ENCODE data around the gene MAU2.
"Not testable (repeated sequence)": the region's sequence is repeated elsewhere in the genome, so short reads cannot be mapped to it uniquely, and the experiment has no call there.

The MAU2 gene

GRCh38 chr19:19348266-19348665 is 27.6 kb downstream of the MAU2 start:
- no peak for DNase-seq (ENCODE audit: low spot score)

- DNase-seq (ENCODE audit: low spot score) = no peak
Observed at GRCh38 chr19:19349365-19349764, 28.7 kb downstream of the MAU2 start.

GRCh38 chr19:19350756-19351155 is 30.1 kb downstream of the MAU2 start:
- not testable (repeated sequence) for DNase-seq (ENCODE audit: low spot score)

- DNase-seq (ENCODE audit: low spot score) = no peak
Observed at GRCh38 chr19:19352823-19353222, 32.2 kb downstream of the MAU2 start.

DNA sequence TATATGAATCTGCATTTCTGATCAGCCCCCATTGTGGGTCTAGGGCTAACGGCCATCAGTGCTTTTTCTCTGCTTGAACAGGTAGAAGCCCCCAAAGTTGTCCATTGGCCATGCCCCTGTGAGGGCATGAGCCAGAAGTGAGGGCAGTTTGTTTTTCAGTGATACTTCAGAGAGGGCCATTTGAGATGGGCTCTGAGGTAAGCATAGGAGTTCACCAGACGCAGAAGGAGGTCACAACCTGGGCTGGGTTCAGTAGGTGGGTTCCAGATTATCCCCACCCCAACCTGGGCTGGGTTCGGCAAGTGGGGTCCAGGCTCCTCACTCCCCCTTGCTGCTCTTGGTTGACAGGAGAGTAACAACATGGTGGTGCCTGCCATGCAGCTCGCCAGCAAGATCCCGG is 33.4 kb downstream of the MAU2 start:
- no peak for DNase-seq (ENCODE audit: low spot score)

DNA sequence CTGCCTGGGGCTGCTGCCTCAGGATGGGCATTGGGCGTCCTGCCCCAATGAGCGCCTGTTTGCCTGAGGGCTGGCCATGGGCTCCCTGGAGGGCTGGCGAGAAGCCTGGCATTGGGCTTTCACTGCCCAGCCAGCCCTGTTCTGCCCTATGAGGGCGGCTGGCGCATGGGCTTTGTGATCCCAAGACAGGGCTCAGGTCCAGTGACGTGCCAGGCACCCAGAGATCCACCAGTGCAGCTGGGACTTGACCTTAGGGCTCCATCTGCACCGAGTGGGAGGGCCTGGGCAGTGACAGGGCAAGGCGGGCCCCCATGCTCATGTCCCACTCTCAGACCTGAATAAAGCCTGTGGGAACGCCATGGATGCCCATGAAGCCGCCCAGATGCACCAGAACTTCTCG is 34.3 kb downstream of the MAU2 start:
- no peak for DNase-seq (ENCODE audit: low spot score)

DNA sequence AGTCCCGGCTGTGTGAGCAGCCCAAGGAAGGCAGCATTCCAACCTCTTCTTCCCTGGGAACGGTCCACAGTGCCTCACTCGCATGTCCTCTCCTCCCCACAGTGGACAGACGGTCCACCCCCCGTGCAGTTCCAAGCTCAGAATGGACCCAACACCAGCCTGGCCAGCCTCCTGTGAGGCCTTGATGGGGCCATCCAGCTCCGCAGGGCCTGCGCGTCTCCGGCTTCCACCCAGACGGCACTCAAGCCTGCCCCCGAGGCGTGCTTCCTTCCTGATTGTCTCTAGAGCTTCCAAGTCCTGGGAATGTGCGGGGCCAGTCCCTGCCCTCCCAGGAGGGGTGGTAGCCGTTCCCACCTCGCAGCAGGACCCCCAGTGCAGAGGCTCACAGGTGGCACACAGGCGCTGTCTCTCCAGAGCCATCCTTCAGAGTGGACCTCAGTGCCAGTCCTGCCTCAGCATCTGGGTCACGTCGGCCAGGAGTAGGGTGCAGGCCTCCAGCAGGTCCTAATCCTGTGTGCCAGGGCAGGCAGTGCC is 35.0 kb downstream of the MAU2 start:
- DNase-seq (ENCODE audit: low spot score) = no peak

DNA sequence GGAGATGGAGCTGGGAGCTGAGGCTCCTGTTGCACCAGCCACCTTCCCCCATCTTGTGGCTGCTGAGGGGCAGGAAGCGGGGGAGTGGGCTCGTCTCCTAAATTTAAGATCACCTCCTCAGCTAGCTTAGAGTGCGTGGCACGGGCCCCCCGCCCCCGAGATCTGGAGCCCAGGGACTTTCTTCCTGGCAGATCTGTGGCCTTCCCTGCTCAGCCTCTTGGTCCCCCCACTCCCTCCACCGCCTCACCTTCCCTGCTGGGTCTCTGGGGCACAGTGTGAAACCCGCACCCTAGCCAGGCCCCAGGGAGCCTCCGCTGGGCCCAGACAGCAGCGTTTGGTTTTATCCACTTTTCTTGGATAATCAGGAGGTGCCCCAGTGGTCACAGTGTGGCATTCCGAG is 35.9 kb downstream of the MAU2 start:
- DNase-seq (ENCODE audit: low spot score) = no peak

DNA sequence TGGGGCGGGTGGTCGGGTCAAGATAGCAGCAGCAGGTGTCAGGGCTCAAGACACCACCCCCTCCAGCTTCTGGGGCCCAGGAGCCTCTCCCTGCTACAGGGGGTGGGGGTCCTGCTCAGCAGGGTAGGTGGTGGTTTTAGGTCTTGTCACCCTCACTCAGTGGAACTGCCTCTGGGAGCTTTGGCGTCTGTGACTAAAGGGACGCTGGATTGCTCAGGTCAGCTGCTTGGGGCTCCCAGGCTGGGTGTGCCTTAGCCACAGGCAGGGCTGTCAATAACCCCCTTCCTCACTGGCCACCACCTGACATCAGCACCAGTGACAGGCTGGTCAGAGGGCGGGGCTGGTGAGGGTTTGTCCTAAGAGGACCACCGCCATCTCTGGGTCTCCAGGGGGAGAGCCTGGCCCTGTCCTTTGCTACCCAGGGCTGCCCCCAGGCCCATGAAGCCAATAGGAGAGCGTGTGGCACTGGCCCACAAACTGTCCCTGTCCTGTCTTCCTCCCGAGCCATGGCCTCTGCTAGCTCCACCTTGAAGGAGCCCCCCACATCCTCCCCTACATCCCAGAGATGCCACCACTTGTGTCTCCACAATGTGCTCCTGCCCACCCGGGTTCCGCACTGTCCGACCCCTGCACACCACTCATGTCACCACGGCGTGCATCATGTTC is 36.4 kb downstream of the MAU2 start:
- no peak for DNase-seq (ENCODE audit: low spot score)

- peak; percentile 78 for DNase-seq (ENCODE audit: low spot score)
Observed at GRCh38 chr19:19361075-19361594, 40.5 kb downstream of the MAU2 start.

- no peak for DNase-seq (ENCODE audit: low spot score)
Observed at GRCh38 chr19:19362075-19362474, 41.4 kb downstream of the MAU2 start.

DNA sequence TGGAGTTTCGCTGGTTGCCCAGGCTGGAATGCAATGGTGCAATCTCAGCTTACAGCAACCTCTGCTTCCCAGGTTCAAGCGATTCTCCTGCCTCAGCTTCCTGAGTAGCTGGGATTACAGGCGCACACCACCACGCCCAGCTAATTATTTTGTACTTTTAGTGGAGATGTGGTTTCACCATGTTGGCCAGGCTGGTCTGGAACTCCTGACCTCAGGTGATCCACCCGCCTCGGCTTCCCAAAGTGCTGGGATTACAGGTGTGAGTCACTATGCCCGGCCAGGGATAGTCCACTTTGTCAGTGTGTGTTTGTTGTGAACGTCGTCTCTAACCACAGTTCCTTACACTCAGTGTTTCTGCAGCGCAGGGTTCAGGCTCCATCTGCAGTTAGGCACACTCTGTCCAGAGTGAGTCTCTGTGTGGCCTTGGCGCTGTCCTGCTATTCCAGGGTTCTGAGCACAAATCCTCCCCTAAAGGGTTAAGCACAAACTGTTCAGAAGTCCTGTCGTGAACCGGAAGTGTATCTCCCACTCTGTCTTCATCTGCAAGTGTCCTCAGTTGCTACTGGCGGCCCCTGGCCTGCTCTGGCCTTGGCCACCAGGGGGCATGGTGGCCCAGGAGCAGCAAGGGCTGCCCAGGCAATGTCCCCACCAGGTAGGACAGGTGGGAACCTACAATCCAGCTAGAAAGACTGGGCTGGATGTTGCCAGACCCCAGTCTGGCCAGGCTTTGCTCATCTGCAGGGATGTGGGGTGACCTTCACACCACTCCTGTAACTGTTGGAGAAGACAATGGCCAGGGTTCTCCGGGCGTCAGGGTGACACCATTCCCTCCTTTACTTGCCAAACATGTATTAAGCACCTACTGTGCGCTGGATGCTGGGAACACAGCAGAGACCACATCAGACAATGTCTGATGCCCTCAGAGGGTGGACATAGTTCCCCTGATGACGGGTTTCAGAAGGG is 46.1 kb downstream of the MAU2 start:
- DNase-seq (ENCODE audit: low spot score) = peak; percentile 86

GRCh38 chr19:19368087-19368486 is 47.5 kb downstream of the MAU2 start:
- DNase-seq (ENCODE audit: low spot score) = no peak

GRCh38 chr19:19371059-19371458 is 50.4 kb downstream of the MAU2 start:
- DNase-seq (ENCODE audit: low spot score) = peak; percentile 79

GRCh38 chr19:19372656-19373416 is 52.2 kb downstream of the MAU2 start:
- DNase-seq (ENCODE audit: low spot score) = peak; percentile 78

- DNase-seq (ENCODE audit: low spot score) = no peak
Observed at GRCh38 chr19:19379527-19379926, 58.9 kb downstream of the MAU2 start.

- not testable (repeated sequence) for DNase-seq (ENCODE audit: low spot score)
Observed at GRCh38 chr19:19380316-19380715, 59.7 kb downstream of the MAU2 start.

GRCh38 chr19:19381007-19381926 is 60.6 kb downstream of the MAU2 start:
- DNase-seq (ENCODE audit: low spot score) = no peak

GRCh38 chr19:19382118-19382517 is 61.5 kb downstream of the MAU2 start:
- no peak for DNase-seq (ENCODE audit: low spot score)

DNA sequence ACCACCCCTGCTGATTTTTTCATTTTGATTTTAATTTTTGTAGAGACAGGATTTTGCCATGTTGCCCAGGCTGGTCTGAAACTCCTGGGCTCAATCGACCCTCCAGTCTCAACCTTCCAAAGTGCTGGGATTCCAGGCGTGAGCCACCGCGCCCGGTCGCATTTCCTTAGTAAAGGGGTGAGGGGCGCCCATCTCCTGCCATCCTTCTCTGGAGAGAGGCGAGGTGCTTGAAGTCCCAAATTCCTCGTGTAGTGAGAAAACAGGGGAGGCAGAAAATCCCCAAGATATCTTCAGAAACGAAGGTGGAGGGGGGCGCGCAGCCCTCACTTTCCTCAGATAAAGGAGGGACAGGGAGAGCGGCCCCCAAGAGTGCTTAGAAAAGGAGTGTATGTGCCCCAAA is 63.9 kb downstream of the MAU2 start:
- no peak for DNase-seq (ENCODE audit: low spot score)
